Stimulated activated naive CD8-positive, alpha-beta T cell treated with anti-CD3 and anti-CD28 coated beads, Interleukin-15, Interleukin-2, amounts not matched to agents 100 U/mL and 50 U/mL, for 24 hours (primary cell): ENCODE data around the gene TAGLN2.

Source experiments
- ATAC-seq: fragments of 150-1000 bp; cut with Tn5 transposase; one replicate; pipeline ENCODE4 v1.10.0; 2021
- DNase-seq: peaks from one replicate; pipeline ENCODE4 v3.0.0; 2021

The TAGLN2 gene

GRCh38 chr1:159935305-159935704 lies 10.0 kb upstream of the TAGLN2 start:
- ATAC-seq, result no peak
- DNase-seq, result no peak

GRCh38 chr1:159934136-159935039 lies 9.1 kb upstream of the TAGLN2 start:
- ATAC-seq, result no peak
- DNase-seq, result no peak

DNA sequence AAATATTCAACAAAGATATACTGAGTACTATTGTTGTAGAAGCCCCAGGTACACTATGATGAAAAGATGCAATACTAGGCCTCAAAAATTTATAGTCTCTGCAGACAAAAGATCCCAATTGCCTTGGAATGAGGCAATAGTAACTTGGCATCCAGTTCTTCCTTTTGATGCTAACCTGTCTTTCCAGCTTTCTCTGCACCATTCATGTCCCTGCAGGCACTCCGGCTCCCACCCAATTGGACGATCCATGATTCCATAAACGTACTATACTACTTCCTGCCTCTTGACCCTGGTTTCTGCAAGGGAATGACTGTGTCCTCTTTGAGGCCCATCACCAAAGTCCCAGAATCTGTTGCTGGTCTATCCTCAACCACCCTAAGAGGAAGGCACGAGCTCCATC lies 8.0 kb upstream of the TAGLN2 start:
- ATAC-seq, result no peak

GRCh38 chr1:159932296-159933285 lies 7.3 kb upstream of the TAGLN2 start:
- no peak for ATAC-seq
- DNase-seq, result no peak

More for the DNA sequence above, 8.0 kb upstream of the TAGLN2 start:
- DNase-seq, result no peak

GRCh38 chr1:159931795-159932173 lies 6.5 kb upstream of the TAGLN2 start:
- DNase-seq (no peak), ATAC-seq (no peak)

DNA sequence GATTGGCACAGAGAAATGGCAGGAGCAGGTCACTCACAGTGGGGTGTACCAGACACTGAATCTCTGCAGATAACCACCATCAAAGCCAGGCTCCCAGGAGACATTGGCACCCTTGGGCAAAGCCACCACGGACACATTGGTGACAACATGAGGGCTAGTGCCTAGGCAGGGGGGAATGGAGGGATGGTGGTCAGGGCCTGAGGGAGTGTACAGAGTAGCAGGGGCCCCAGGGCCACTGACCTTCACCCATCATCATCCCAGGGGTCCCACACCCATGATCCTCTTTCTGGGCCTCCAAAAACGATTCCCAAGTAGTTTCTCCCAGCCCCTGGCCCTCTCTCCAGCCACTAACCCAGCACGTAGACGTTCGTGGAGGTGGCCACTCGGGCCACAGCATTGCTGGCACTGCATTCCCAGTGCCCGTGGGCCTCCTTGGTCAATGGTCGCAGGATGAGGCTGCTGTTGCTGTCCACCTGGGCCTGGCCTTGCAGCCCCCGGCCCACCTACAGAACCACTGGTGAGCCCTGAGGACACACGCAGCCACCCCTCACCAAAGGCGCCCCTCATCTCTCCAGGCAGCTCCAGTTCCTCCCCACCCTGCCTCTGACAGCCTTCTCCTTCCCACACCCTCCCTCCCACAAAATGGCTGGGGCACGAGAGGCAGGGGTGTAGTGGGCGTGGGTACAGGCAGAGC lies 5.9 kb upstream of the TAGLN2 start:
- DNase-seq (no peak), ATAC-seq (no peak)

DNA sequence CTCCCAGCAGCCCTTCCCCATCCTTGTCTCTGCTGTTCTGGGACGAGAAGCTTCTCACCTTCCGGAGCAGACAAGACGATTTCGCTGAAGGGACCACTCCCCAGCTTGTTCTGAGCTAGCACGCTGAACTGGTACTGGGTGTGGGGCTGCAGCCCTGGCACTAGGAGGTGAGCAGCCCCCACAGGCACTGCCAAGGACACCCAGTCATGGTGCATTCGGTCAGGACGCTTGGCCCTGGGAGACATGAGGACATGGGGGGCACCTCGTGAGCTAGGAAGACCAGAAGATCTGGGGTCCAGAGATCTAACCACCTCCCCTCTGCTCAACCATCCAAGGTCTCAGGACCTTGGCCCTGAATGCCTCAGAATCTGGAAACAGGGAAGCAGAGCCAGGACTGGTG lies 5.3 kb upstream of the TAGLN2 start:
- ATAC-seq (no peak), DNase-seq (no peak)

- no peak for DNase-seq
These were observed 4.9 kb upstream of the TAGLN2 start for GRCh38 chr1:159930216-159930615.

GRCh38 chr1:159929155-159930051 lies 4.1 kb upstream of the TAGLN2 start:
- no peak for DNase-seq
- no peak for ATAC-seq

More at GRCh38 chr1:159930216-159930615, 4.9 kb upstream of the TAGLN2 start:
- ATAC-seq, result no peak

- ATAC-seq, result no peak
- no peak for DNase-seq
These were observed 3.3 kb upstream of the TAGLN2 start for GRCh38 chr1:159928491-159929050.

- DNase-seq, result no peak
These were observed 2.6 kb upstream of the TAGLN2 start for GRCh38 chr1:159927849-159928431.

GRCh38 chr1:159927211-159927848 lies 2.0 kb upstream of the TAGLN2 start:
- ATAC-seq, result no peak
- DNase-seq, result no peak

More at GRCh38 chr1:159927849-159928431, 2.6 kb upstream of the TAGLN2 start:
- no peak for ATAC-seq

GRCh38 chr1:159925719-159926078 lies 392 bp upstream of the TAGLN2 start:
- peak; percentile 61 for DNase-seq

DNA sequence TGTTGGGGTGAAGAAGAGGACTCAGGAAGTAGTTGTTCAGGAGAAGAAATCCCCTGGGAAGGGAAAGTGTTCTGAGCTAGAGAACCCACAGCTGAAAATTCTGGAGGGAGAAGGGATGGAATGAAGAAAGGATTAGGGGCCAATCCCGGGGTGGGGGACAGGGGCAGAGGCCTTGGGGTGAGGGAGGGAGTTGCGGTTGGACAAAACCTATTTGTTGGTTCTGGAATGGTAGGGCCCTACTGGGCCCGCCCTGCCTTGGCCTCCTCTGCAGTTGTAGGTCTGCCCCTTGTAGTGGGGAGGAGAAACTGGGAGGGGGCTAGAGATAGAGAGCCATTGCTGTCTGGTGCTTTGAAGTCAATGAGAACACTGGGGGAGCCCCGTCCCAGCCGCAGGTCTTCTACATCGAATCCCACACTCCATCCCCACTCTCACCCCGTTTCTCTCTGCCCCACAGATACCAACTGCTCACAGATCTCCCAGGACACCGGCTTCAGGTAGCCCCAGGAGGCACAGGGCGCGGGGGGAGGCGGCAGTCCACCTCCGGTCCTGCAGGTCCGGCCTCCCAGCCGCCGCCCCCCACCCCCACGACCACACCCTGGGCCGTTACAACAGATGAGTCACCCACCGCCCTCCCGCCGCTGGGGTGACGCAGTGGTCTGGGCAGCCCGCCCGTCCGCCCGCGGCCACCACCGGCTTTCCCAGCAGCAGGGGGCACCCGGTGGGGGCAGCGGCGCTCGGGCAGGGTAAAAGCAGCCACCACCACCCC lies 1.1 kb downstream of the TAGLN2 start:
- DNase-seq (peak; percentile 83), ATAC-seq (peak; percentile 37)

More at GRCh38 chr1:159925719-159926078, 392 bp upstream of the TAGLN2 start:
- ATAC-seq, result peak; percentile 3

DNA sequence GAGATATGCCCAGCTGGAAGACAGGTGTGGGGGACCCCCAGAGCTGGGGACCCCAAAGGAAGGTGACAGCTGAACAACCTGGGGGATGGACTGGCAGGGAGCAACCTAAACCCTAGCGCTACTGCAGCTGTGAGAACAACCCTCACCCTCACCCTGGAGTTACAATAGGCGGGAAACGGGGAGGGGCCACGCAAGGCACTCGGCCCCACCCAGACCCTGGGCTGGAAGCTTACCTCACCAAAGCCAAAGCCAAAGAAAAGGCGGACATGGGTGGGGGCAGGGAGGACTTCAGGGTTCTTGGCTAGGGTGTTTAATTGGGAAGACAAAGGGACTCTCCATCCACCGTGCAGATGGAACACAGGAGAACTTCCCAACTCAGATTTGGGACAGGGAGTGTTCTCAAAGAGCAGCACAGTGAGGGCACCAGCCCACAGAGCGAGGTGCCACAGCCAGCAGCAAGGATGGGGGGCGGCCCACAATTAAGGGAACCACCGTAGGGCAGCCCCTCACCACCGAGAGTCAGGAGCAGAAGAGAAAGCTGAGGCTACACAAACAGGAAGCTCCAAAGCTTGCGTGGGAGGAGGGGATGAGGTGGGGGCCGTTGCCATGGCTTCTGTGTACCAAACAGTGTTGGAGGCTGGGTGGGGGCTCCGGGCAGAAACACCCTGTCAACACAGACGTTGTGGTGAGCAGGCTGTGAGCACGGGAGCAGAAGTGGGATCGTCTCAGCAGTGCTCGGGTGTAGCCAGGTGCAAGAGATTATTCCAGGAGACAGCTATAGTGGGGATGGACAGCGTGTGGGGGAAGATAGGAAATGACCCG lies 1.9 kb downstream of the TAGLN2 start:
- ATAC-seq (peak; percentile 48), DNase-seq (peak; percentile 86)

- DNase-seq (no peak), ATAC-seq (no peak)
These were observed 2.6 kb downstream of the TAGLN2 start for GRCh38 chr1:159922511-159923202.

DNA sequence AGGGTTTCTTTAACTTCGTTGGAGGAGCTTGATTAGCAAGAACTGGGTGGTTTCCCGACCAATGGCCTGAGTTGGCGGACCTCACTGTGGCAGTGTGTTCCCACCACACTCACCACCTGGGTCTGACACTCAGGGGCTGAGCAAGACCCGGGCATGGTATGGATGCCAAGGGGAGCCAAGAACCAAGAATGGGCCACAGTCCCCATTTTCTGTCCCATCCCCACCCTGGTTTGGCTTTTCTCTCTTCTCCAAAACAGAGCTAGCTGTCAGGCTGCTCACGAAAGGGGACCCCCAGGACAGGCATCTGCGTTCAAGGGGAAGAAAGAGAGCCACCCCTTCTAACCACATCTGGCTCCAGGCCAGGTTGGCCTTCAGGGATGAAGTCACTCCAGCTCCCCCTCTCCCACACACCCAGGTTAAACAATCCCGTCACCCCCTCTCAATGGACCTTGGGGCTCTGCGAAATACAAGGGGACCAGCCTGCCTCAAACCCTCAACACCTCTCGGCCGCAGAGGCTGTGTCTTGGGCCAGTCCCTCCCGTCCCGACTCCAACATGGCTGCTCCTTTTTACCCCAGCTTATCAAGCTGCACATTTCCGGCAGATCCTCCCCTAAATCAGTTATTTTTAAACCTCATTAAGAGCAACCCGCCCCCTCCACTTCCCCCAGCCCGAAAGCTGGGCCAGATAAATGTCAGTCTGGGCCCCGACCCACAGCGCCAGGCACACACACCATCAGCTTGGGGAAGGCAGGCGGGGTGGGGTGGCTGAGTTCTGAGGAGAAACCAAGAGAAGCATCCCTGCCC lies 3.4 kb downstream of the TAGLN2 start:
- DNase-seq (peak; percentile 56), ATAC-seq (no peak)
